HepG2 (cell line): Measurements from ENCODE around the gene PTPRE. TPM values are rescaled to one million over a fixed set of nuclear protein-coding genes. Genes with fewer than 3 reads are reported as not detected.

Source experiments
- ATAC-seq: fragments of 200-7000 bp; cut with Tn5 transposase; 3 replicates; pipeline ENCODE4 v1.9.1; 2020; ENCODE audit warnings: mild to moderate bottlenecking, moderate library complexity
- BruUV-seq: library from RNA; stranded (reverse); fragments of 400-500 nt; replicated peaks from 2 replicates; lab custom pipeline; 2021; lab: Mats Ljungman, UMichigan
- CTCF ChIA-PET: fragments of 300-600 bp; formaldehyde crosslinking; extraction: SDS; loops from one replicate; lab custom pipeline; 2021; ENCODE audit warnings: low total read pairs, inconsistent platforms, low intra/inter-chr PET ratio; lab: Yijun Ruan, JAX
- POLR2A ChIA-PET: fragments of 350-600 bp; sonication (Branson Sonifier 250); formaldehyde crosslinking; loops from one replicate; lab custom pipeline; 2020; ENCODE audit warnings: antibody characterized with exemption, inconsistent platforms; lab: Yijun Ruan, JAX
- DNase-seq: peaks from one replicate; pipeline ENCODE4 v3.0.0-alpha.2; 2015; ENCODE audit warnings: low spot score
- FAIRE-seq: peaks from 3 replicates; lab custom pipeline; 2011; peaks lifted over from hg19 to GRCh38; lab: Jason Lieb, UNC
- H2AFZ ChIP-seq: one replicate; pipeline ENCODE4 v1.6.1; 2011; ENCODE audit warnings: low read length, inconsistent platforms
- H3K27ac ChIP-seq: fragments of 300-600 bp; 3 replicates; pipeline ENCODE4 v1.8.0; 2011; ENCODE audit warnings: mixed run types, mild to moderate bottlenecking, mixed read lengths, low read length, inconsistent platforms; ENCODE audit not compliant: insufficient read depth; ENCODE audit errors: extremely low read length
- H3K27me3 ChIP-seq, 2 experiments: fragments of 200-600 bp in 1 of 2; 2 replicates in 1 of 2; 3 replicates in 1 of 2; pipeline versions ENCODE4 v1.6.0 to v1.8.0; 2011; ENCODE audit warnings: low read length in 2 of 2, mild to moderate bottlenecking in 2 of 2, moderate library complexity in 2 of 2, inconsistent platforms in 1 of 2; ENCODE audit not compliant: insufficient read depth in 2 of 2, control insufficient read depth in 1 of 2
- H3K36me3 ChIP-seq, 2 experiments: fragments of 200-600 bp in 1 of 2; replicated peaks in 1 of 2; 2 replicates in 1 of 2; 3 replicates in 1 of 2; pipeline versions ENCODE4 v1.5.1 to v1.8.0; 2011; ENCODE audit warnings: low read length in 2 of 2, inconsistent platforms in 1 of 2; ENCODE audit not compliant: insufficient read depth in 2 of 2, control insufficient read depth in 1 of 2
- H3K4me1 ChIP-seq: 2 replicates; pipeline ENCODE4 v1.5.1; 2012; ENCODE audit warnings: low read length, inconsistent platforms; ENCODE audit not compliant: insufficient read depth
- H3K4me2 ChIP-seq: 2 replicates; pipeline ENCODE4 v1.6.0; 2011; ENCODE audit warnings: low read depth, low read length, inconsistent platforms
- H3K4me3 ChIP-seq, 3 experiments: fragments of 200-600 bp in 1 of 3; sonication (generic), shearing (Covaris generic) in 1 of 3; replicated peaks in 1 of 3; 2 replicates each; pipeline ENCODE4 v1.5.1; 2011 to 2016; ENCODE audit warnings: low read length in 3 of 3, inconsistent platforms in 2 of 3, low read depth in 2 of 3, mild to moderate bottlenecking in 2 of 3, control low read depth in 1 of 3, mixed read lengths in 1 of 3; ENCODE audit not compliant: insufficient read depth in 1 of 3
- H3K79me2 ChIP-seq: one replicate; pipeline ENCODE4 v1.6.1; 2011; ENCODE audit warnings: low read length, inconsistent platforms; ENCODE audit not compliant: insufficient read depth
- H3K9ac ChIP-seq: 2 replicates; pipeline ENCODE4 v1.6.0; 2011; ENCODE audit warnings: mild to moderate bottlenecking, low read depth, low read length, inconsistent platforms; ENCODE audit not compliant: insufficient read depth
- H3K9me3 ChIP-seq: 2 replicates; pipeline ENCODE4 v1.5.1; 2012; ENCODE audit warnings: mild to moderate bottlenecking, low read length
- H4K20me1 ChIP-seq: 2 replicates; pipeline ENCODE4 v1.6.0; 2011; ENCODE audit warnings: inconsistent platforms, mild to moderate bottlenecking, low read length, moderate library complexity; ENCODE audit not compliant: insufficient read depth
- AGO2 ChIP-seq: fragments of 200-400 bp; formaldehyde crosslinking; optimal IDR thresholded peaks from 2 replicates; pipeline ENCODE3; 2017; ENCODE audit warnings: mild to moderate bottlenecking, low read depth, low read length, moderate library complexity
- NFKB2 ChIP-seq: sonication (generic); formaldehyde crosslinking; IDR thresholded peaks from 2 replicates; pipeline ENCODE4 v1.4.0; 2020; ENCODE audit warnings: missing genetic modification reagents, borderline replicate concordance
- RXRB ChIP-seq: IDR thresholded peaks from 2 replicates; pipeline ENCODE4 v1.6.1; 2016; ENCODE audit warnings: borderline replicate concordance, missing genetic modification reagents, missing compliant biosample characterization
- SNAPC2 ChIP-seq: sonication (generic); formaldehyde crosslinking; IDR thresholded peaks from 2 replicates; pipeline ENCODE4 v1.8.1; 2022; ENCODE audit warnings: mild to moderate bottlenecking, missing genetic modification reagents
- SOX5 ChIP-seq: IDR thresholded peaks from 2 replicates; pipeline ENCODE4 v1.6.1; 2016; ENCODE audit warnings: borderline replicate concordance
- ZNF460 ChIP-seq: sonication (generic); formaldehyde crosslinking; IDR thresholded peaks from 2 replicates; pipeline ENCODE4 v1.5.1; 2020; ENCODE audit warnings: missing genetic modification reagents, mild to moderate bottlenecking, borderline replicate concordance
- ZNF615 ChIP-seq: sonication (generic); formaldehyde crosslinking; IDR thresholded peaks from 2 replicates; pipeline ENCODE4 v1.5.0; 2020; ENCODE audit warnings: mild to moderate bottlenecking, missing genetic modification reagents, borderline replicate concordance
- WGBS: methylation state at CpG from one replicate; pipeline ENCODE4 v1.1.6; 2017; ENCODE audit warnings: low lambda C conversion rate; 5-methylcytosine and 5-hydroxymethylcytosine counted together
- in situ Hi-C: cut with HindIII; loops from 2 replicates; pipeline ENCODE4 v1.10.0; 2017; ENCODE audit warnings: low pct_unique_long_range_greater_than_20kb; ENCODE audit not compliant: extremely low pct_ligation_motif_present
- intact Hi-C: fragments of 100-400 bp; cut with micrococcal nuclease; formaldehyde crosslinking; loops from one replicate; pipeline ENCODE4 v1.10.0; 2022; ENCODE audit not compliant: unreplicated experiment
- polyA plus RNA-seq, 8 experiments: library from polyadenylated mRNA; depleted of rRNA in 3 of 8; stranded (reverse) in 7 of 8; unstranded in 1 of 8; fragments of >200 nt; fragmentation: Illumina TruSeq in 4 of 8; extraction: Trizol in 4 of 8; gene quantifications; 2 replicates each; pipeline versions ENCODE4 v1.2.1 to v1.2.3, GENCODE V29; 2011 to 2016; ENCODE audit warnings: low read depth in 4 of 8, missing spikeins in 1 of 8, mixed read lengths in 1 of 8; ENCODE audit not compliant: insufficient read depth in 1 of 8
- total RNA-seq, 5 experiments: library from RNA; depleted of rRNA; stranded (reverse); fragments of >200 nt; fragmentation: Illumina TruSeq; extraction: Trizol; gene quantifications; 2 replicates each; pipeline ENCODE4 v1.2.3, GENCODE V29; 2016; ENCODE audit warnings: low read depth in 1 of 5
- TF ChIP-seq, protein P1 (sequence below): sonication (generic); formaldehyde crosslinking; conservative IDR thresholded peaks from 2 replicates; pipeline ENCODE4 v1.4.0; 2020; ENCODE audit warnings: missing genetic modification reagents
- TF ChIP-seq, protein P2 (sequence below): sonication (generic); formaldehyde crosslinking; IDR thresholded peaks from 2 replicates; pipeline ENCODE4 v1.5.0; 2020; ENCODE audit warnings: mild to moderate bottlenecking, missing genetic modification reagents
- TF ChIP-seq, protein P3 (sequence below): IDR thresholded peaks from 2 replicates; pipeline ENCODE4 v1.6.1; 2012; ENCODE audit warnings: low read length, improper control_type of control experiment
- TF ChIP-seq, protein P4 (sequence below), 2 experiments: sonication (generic) in 1 of 2; formaldehyde crosslinking in 1 of 2; IDR thresholded peaks; 2 replicates each; pipeline versions ENCODE4 v1.4.0 to v1.6.1; 2016 to 2020; ENCODE audit warnings: borderline replicate concordance in 1 of 2, low read depth in 1 of 2, mild to moderate bottlenecking in 1 of 2, missing genetic modification reagents in 1 of 2

Gene PTPRE
- total and polyA plus RNA-seq, 2 of the 13 experiments (the other 11 are each of a cell fraction or from before 2014, with no cell fraction given), result 0.01 to 0.02 TPM

DNA sequence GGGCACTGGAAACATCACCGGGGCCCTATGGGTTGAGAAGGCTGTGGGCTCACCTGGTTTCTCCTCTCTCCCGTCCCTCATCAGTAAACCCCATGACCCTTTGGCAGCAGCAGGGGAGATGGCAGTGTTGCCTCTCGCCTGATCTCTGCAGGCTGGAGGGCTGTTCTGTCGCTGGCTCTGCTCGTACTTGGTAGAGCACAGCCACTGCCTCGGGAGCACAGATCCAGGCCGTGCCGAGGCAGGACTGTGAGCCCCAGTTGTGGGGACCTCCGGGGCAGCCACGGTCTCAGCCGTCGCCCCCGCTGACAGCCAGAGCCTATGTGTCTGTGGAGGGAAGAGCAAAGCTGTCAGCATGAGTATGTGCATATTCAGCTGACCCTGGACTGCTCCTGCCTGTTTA, 94.9 kb downstream of the PTPRE start (continued):
- TF ChIP-seq, protein P1, sequence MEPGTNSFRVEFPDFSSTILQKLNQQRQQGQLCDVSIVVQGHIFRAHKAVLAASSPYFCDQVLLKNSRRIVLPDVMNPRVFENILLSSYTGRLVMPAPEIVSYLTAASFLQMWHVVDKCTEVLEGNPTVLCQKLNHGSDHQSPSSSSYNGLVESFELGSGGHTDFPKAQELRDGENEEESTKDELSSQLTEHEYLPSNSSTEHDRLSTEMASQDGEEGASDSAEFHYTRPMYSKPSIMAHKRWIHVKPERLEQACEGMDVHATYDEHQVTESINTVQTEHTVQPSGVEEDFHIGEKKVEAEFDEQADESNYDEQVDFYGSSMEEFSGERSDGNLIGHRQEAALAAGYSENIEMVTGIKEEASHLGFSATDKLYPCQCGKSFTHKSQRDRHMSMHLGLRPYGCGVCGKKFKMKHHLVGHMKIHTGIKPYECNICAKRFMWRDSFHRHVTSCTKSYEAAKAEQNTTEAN (CRISPR knock-in tag), result no peak
- TF ChIP-seq, protein P2, sequence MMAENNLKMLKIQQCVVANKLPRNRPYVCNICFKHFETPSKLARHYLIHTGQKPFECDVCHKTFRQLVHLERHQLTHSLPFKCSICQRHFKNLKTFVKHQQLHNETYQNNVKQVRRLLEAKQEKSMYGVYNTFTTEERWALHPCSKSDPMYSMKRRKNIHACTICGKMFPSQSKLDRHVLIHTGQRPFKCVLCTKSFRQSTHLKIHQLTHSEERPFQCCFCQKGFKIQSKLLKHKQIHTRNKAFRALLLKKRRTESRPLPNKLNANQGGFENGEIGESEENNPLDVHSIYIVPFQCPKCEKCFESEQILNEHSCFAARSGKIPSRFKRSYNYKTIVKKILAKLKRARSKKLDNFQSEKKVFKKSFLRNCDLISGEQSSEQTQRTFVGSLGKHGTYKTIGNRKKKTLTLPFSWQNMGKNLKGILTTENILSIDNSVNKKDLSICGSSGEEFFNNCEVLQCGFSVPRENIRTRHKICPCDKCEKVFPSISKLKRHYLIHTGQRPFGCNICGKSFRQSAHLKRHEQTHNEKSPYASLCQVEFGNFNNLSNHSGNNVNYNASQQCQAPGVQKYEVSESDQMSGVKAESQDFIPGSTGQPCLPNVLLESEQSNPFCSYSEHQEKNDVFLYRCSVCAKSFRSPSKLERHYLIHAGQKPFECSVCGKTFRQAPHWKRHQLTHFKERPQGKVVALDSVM (CRISPR knock-in tag), result no peak
- TF ChIP-seq, protein P3, sequence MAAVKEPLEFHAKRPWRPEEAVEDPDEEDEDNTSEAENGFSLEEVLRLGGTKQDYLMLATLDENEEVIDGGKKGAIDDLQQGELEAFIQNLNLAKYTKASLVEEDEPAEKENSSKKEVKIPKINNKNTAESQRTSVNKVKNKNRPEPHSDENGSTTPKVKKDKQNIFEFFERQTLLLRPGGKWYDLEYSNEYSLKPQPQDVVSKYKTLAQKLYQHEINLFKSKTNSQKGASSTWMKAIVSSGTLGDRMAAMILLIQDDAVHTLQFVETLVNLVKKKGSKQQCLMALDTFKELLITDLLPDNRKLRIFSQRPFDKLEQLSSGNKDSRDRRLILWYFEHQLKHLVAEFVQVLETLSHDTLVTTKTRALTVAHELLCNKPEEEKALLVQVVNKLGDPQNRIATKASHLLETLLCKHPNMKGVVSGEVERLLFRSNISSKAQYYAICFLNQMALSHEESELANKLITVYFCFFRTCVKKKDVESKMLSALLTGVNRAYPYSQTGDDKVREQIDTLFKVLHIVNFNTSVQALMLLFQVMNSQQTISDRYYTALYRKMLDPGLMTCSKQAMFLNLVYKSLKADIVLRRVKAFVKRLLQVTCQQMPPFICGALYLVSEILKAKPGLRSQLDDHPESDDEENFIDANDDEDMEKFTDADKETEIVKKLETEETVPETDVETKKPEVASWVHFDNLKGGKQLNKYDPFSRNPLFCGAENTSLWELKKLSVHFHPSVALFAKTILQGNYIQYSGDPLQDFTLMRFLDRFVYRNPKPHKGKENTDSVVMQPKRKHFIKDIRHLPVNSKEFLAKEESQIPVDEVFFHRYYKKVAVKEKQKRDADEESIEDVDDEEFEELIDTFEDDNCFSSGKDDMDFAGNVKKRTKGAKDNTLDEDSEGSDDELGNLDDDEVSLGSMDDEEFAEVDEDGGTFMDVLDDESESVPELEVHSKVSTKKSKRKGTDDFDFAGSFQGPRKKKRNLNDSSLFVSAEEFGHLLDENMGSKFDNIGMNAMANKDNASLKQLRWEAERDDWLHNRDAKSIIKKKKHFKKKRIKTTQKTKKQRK, result no peak

DNA sequence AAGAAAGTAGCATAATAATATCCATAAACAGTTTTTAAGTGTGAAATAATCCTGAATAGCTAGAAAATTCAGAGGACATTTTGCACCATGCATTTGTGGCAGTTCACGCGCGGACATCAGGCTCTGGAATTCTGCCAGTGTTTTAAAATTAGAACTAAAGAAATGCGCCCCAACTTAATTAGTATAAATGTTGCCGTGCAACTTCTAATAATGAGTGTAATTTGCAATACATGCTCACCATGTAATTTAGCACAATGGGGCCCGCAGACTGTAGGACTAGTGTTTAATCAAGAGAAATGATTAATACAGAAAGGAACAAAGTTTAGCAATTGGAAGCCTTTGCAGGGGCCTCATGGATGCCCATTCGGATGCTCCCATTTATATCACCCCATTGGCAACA, 96.6 kb downstream of the PTPRE start:
- Histone ChIP-seq H3K27me3 (peaks cover 7 to 58% of the 10 kb centered on the region in 2 experiments; a peak in 4 of 5 replicates), H2AFZ (no peak overlapping the region), H3K4me2 (no peak overlapping the region), H3K9ac (no peak overlapping the region), H3K36me3 (no peaks in the 10 kb centered on the region), H3K4me3 (no peak overlapping the region), H3K27ac (no peak overlapping the region), H3K4me1 (no peaks in the 10 kb centered on the region), H4K20me1 (no peaks in the 10 kb centered on the region), H3K79me2 (no peaks in the 10 kb centered on the region), H3K9me3 (no peaks in the 10 kb centered on the region)
- POLR2A ChIA-PET, result no interaction called here
- BruUV-seq, result no TSS peak
- in situ Hi-C loops (loop anchor here (25.0 kb wide), 1 partner anchor 291 kb away; no protein-coding TSS in a partner anchor), intact Hi-C loops (no loop called here)
- no peak for DNase-seq
- CTCF ChIA-PET, result no interaction called here
- ATAC-seq, result no peak
- WGBS, result 27% methylated on average over 7 of the region's 7 CpGs
- no peak for FAIRE-seq
- no peak for TF ChIP-seq ZNF460 (CRISPR knock-in tag)
- no peak for TF ChIP-seq ZNF615 (CRISPR knock-in tag)
- no peak for TF ChIP-seq RXRB
- TF ChIP-seq SNAPC2 (CRISPR knock-in tag), result no peak
- TF ChIP-seq NFKB2 (CRISPR knock-in tag), result no peak
- TF ChIP-seq AGO2, result no peak
- no peak for TF ChIP-seq SOX5 (CRISPR knock-in tag)
- TF ChIP-seq, protein P4, sequence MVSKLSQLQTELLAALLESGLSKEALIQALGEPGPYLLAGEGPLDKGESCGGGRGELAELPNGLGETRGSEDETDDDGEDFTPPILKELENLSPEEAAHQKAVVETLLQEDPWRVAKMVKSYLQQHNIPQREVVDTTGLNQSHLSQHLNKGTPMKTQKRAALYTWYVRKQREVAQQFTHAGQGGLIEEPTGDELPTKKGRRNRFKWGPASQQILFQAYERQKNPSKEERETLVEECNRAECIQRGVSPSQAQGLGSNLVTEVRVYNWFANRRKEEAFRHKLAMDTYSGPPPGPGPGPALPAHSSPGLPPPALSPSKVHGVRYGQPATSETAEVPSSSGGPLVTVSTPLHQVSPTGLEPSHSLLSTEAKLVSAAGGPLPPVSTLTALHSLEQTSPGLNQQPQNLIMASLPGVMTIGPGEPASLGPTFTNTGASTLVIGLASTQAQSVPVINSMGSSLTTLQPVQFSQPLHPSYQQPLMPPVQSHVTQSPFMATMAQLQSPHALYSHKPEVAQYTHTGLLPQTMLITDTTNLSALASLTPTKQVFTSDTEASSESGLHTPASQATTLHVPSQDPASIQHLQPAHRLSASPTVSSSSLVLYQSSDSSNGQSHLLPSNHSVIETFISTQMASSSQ (IDR thresholded peaks at IDR 0.05; ENCODE audit: low read depth), result no peak
- TF ChIP-seq, protein P4 (CRISPR knock-in tag; IDR thresholded peaks at IDR 0.05; ENCODE audit: borderline replicate concordance), result no peak
